Keratinocyte (primary cell): ENCODE data around the gene EDNRA. TPM values are rescaled to one million over a fixed set of nuclear protein-coding genes. Genes with fewer than 3 reads are reported as not detected.

Experiments used
- DNase-seq: peaks from one replicate; pipeline ENCODE4 v3.0.0-alpha.2; 2011; ENCODE audit warnings: low read depth, missing footprints, low spot score
- FAIRE-seq: peaks from 2 replicates; lab custom pipeline; 2011; peaks lifted over from hg19 to GRCh38; lab: Jason Lieb, UNC
- H2AFZ ChIP-seq: 2 replicates; pipeline ENCODE4 v1.6.0; 2012; ENCODE audit warnings: low read length, control low read depth, inconsistent platforms; ENCODE audit not compliant: control insufficient read depth
- H3K27ac ChIP-seq: 2 replicates; pipeline ENCODE4 v1.5.1; 2011; ENCODE audit warnings: low read length; ENCODE audit not compliant: control insufficient read depth, insufficient read depth
- H3K27me3 ChIP-seq: 3 replicates; pipeline ENCODE4 v1.6.0; 2011; ENCODE audit warnings: low read length; ENCODE audit not compliant: control insufficient read depth, insufficient read depth; ENCODE audit errors: extremely low read depth
- H3K36me3 ChIP-seq, 2 experiments: 2 replicates in 1 of 2; 3 replicates in 1 of 2; pipeline ENCODE4 v1.5.1; 2011; ENCODE audit warnings: low read length in 2 of 2, mild to moderate bottlenecking in 1 of 2; ENCODE audit not compliant: control insufficient read depth in 2 of 2, insufficient read depth in 2 of 2; ENCODE audit errors: extremely low read depth in 1 of 2
- H3K4me1 ChIP-seq: 3 replicates; pipeline ENCODE4 v1.5.1; 2011; ENCODE audit warnings: low read length; ENCODE audit not compliant: control insufficient read depth, insufficient read depth; ENCODE audit errors: extremely low read depth
- H3K4me2 ChIP-seq: 3 replicates; pipeline ENCODE4 v1.6.0; 2011; ENCODE audit warnings: low read depth, low read length; ENCODE audit not compliant: control insufficient read depth, insufficient read depth; ENCODE audit errors: extremely low read depth
- H3K4me3 ChIP-seq, 3 experiments: fragments of 200-600 bp in 1 of 3; sonication (generic) in 1 of 3; 2 replicates in 2 of 3; 3 replicates in 1 of 3; pipeline ENCODE4 v1.5.1; 2011 to 2016; ENCODE audit warnings: low read length in 3 of 3, mild to moderate bottlenecking in 3 of 3, control low read depth in 2 of 3, inconsistent platforms in 1 of 3, low read depth in 1 of 3, mixed read lengths in 1 of 3, mixed run types in 1 of 3, moderate library complexity in 1 of 3; ENCODE audit not compliant: control insufficient read depth in 2 of 3, insufficient read depth in 2 of 3; ENCODE audit errors: extremely low read depth in 1 of 3
- H3K79me2 ChIP-seq: 2 replicates; pipeline ENCODE4 v1.6.0; 2012; ENCODE audit warnings: low read length; ENCODE audit not compliant: control insufficient read depth, insufficient read depth
- H3K9ac ChIP-seq: 3 replicates; pipeline ENCODE4 v1.6.0; 2011; ENCODE audit warnings: low read length; ENCODE audit not compliant: control insufficient read depth, insufficient read depth; ENCODE audit errors: extremely low read depth
- H3K9me1 ChIP-seq: 3 replicates; pipeline ENCODE4 v1.6.0; 2011; ENCODE audit warnings: low read length; ENCODE audit not compliant: control insufficient read depth, insufficient read depth; ENCODE audit errors: extremely low read depth
- H3K9me3 ChIP-seq: 2 replicates; pipeline ENCODE4 v1.5.1; 2012; ENCODE audit warnings: low read depth, low read length; ENCODE audit not compliant: control insufficient read depth
- H4K20me1 ChIP-seq: 3 replicates; pipeline ENCODE4 v1.6.0; 2011; ENCODE audit warnings: low read length; ENCODE audit not compliant: control insufficient read depth, insufficient read depth; ENCODE audit errors: extremely low read depth
- CTCF ChIP-seq, 3 experiments: IDR thresholded peaks in 1 of 3; conservative IDR thresholded peaks in 1 of 3; optimal IDR thresholded peaks in 1 of 3; 2 replicates in 2 of 3; 3 replicates in 1 of 3; pipeline versions ENCODE3 to v1.5.1; 2011; ENCODE audit warnings: low read length in 3 of 3, mild to moderate bottlenecking in 3 of 3, moderate library complexity in 2 of 3, control low read depth in 1 of 3, inconsistent platforms in 1 of 3; ENCODE audit not compliant: insufficient read depth in 2 of 3; ENCODE audit errors: extremely low read depth in 1 of 3
- EZH2 ChIP-seq: IDR thresholded peaks from one replicate; pipeline ENCODE4 v1.6.1; 2012; ENCODE audit warnings: inconsistent platforms, mild to moderate bottlenecking, low read length, moderate library complexity
- dilution Hi-C: fragments of 300-500 bp; cut with MboI; formaldehyde crosslinking; loops from one replicate; pipeline ENCODE4 v1.7.0; 2020; ENCODE audit warnings: low sequenced_read_pairs; ENCODE audit not compliant: extremely low pct_ligation_motif_present
- polyA plus RNA-seq, 5 experiments: library from polyadenylated mRNA; depleted of rRNA in 3 of 5; stranded (reverse) in 3 of 5; stranded (forward) in 1 of 5; unstranded in 1 of 5; fragments of >200 nt; gene quantifications; 1 replicate in 1 of 5; 2 replicates in 3 of 5; 3 replicates in 1 of 5; pipeline versions ENCODE4 v1.2.1 to v1.2.3, GENCODE V29; 2011 to 2012; ENCODE audit warnings: missing spikeins in 2 of 5, low read depth in 1 of 5, low replicate concordance in 1 of 5

EDNRA gene
- polyA plus RNA-seq, 1 donor (not counting 4 experiments of a cell fraction or from before 2014, with no cell fraction given), result 7.8 TPM

- Histone ChIP-seq H3K4me1 (peaks cover 31% of the 10 kb centered on the region), H4K20me1 (no peaks in the 10 kb centered on the region), H3K27me3 (no peaks in the 10 kb centered on the region), H3K4me3 (peak overlapping the region in 2 of 3 experiments; percentile 72 to 80), H3K9ac (peak overlapping the region; percentile 76), H3K36me3 (no peaks in the 10 kb centered on the region), H3K79me2 (no peaks in the 10 kb centered on the region), H3K9me3 (no peaks in the 10 kb centered on the region), H2AFZ (no peak overlapping the region), H3K4me2 (peak overlapping the region; percentile 97), H3K9me1 (no peaks in the 10 kb centered on the region), H3K27ac (peak overlapping the region; percentile 62)
- no peak for TF ChIP-seq CTCF (optimal IDR thresholded peaks at IDR 0.05 in 1 of 3, IDR thresholded peaks at IDR 0.05 in 1 of 3, conservative IDR thresholded peaks at IDR 0.05 in 1 of 3; ENCODE audit: extremely low read depth in 1 of 3, insufficient read depth in 2 of 3, low read length in 3 of 3)
- TF ChIP-seq EZH2, result no peak
- dilution Hi-C loops, result no loop called here
- FAIRE-seq, result peak; percentile 96
- no peak for DNase-seq
Measured at GRCh38 chr4:147482281-147482680, 1.4 kb downstream of the EDNRA start.

GRCh38 chr4:147485167-147485566 lies 4.3 kb downstream of the EDNRA start:
- H3K4me1 ChIP-seq, result peaks cover 26% of the 10 kb centered on the region
- no peak overlapping the region for H3K9ac ChIP-seq
- dilution Hi-C loops, result no loop called here
- no peak overlapping the region for H3K4me2 ChIP-seq
- no peaks in the 10 kb centered on the region for H4K20me1 ChIP-seq
- H3K36me3 ChIP-seq, result peaks cover 0 to 4% of the 10 kb centered on the region in 2 experiments
- no peak overlapping the region for H3K27ac ChIP-seq
- no peak overlapping the region for H2AFZ ChIP-seq
- no peaks in the 10 kb centered on the region for H3K79me2 ChIP-seq
- TF ChIP-seq CTCF (optimal IDR thresholded peaks at IDR 0.05 in 1 of 3, IDR thresholded peaks at IDR 0.05 in 1 of 3, conservative IDR thresholded peaks at IDR 0.05 in 1 of 3; ENCODE audit: extremely low read depth in 1 of 3, insufficient read depth in 2 of 3, low read length in 3 of 3), result no peak
- FAIRE-seq (no peak), DNase-seq (no peak)
- H3K27me3 ChIP-seq, result no peaks in the 10 kb centered on the region
- no peaks in the 10 kb centered on the region for H3K9me1 ChIP-seq
- H3K4me3 ChIP-seq, result no peak overlapping the region
- no peaks in the 10 kb centered on the region for H3K9me3 ChIP-seq
